ENCODE data around the gene TXK.

The TXK gene

DNA sequence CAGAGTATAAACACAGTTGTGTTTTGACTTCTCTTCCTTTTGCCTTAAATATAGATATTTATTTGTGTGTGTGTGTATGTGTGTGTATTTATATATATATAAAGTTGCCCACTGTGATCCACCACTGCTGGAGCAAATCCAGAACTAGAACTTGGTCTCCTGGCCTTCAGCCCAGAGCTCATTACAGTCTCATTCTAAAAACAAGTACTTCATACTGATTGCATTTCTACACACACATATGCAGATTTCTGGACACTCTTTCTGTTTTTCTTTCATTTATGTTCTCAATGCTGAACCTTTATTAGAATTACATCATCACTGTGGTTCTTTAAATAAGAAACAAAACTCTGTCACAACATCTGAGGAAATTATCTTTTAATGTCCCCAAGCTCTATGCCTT is 381 bp downstream of the TXK start:
- DNase-seq: no peak

DNA sequence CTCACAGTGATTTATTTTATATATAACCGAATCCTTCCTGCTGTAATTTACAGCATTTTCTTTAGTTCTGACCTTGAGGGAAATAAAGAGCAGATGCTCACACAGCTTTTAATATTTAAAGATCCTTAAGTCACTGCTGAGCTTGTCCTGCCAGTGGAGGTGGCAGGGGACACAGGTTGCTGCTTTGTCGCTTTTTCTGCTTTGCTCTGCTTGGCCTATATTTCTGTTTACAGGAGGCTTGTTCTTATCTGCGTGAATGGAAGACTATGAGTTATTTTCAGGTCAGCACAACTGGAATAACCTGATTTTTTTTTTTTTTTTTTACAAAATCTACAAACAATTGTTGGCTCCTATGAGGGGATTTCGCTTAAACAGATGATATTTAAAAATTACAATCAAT is 2.3 kb downstream of the TXK start:
- no peak for DNase-seq

DNA sequence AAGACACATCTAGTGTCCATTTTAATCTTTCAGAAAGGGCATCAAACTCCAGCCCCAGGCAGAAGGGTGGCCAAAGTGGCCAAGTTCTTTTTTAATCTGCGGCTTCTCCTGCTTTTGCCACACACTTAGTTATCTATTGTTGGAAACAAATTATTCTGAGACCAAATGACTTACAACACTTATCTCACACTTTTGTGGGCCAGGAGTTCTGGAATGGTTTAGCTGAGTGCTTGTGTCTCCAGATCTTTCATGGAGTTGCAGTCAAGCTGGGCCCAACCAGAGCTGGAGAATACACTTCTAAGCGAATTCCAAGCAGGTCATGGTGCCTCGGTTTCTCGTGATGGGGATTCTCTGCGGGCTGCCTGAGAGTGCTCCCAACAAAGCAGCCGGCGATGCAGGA is 4.0 kb downstream of the TXK start:
- no peak for DNase-seq

GRCh38 chr4:48129307-48130014 is 4.6 kb downstream of the TXK start:
- no peak for DNase-seq

- no peak for DNase-seq
Observed at GRCh38 chr4:48127682-48128404, 6.2 kb downstream of the TXK start.

DNA sequence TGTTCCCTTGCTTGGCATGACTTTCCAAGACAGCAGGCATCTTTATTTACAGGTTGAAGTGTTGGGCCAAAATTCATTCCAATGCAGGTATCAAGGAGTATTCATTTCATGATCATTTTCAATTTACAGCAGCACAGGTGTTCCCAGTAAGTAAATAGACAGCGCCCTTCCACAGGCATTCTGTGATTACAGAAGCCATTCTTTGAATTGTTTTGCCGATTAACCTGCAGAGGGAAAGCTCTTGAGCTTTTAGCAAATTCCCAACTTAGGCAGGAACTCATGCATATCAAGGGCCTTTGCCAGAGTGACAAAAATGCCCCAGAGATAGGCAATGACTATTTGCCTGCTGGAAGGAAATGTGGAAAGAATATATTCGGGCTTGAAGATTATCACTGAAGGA is 6.8 kb downstream of the TXK start:
- no peak for DNase-seq

GRCh38 chr4:48126621-48127020 is 7.4 kb downstream of the TXK start:
- DNase-seq: no peak

DNA sequence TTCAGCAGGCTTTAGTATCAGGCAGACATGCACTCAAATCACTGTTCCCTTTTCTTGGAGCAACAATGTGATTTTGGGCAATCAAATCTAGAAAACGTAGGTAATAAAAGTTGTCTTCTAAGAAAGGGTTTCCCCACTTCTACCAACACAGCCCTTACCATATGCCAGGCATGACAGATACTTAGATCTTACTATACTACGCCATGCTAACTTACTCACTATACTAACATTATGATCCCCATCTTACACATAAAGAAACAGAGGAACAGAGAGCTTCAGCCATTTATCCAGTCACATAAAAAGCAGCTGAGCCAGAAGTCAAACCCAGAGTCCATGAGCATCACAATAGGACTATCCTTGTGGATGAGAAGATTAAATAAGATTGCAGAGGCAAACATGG is 9.2 kb downstream of the TXK start:
- no peak for DNase-seq

- no peak for DNase-seq
Observed at GRCh38 chr4:48122756-48123155, 11.3 kb downstream of the TXK start.

GRCh38 chr4:48121180-48121579 is 12.9 kb downstream of the TXK start:
- no peak for DNase-seq

GRCh38 chr4:48120132-48120531 is 13.9 kb downstream of the TXK start:
- no peak for DNase-seq

- no peak for DNase-seq
Observed at GRCh38 chr4:48119646-48120045, 14.4 kb downstream of the TXK start.

DNA sequence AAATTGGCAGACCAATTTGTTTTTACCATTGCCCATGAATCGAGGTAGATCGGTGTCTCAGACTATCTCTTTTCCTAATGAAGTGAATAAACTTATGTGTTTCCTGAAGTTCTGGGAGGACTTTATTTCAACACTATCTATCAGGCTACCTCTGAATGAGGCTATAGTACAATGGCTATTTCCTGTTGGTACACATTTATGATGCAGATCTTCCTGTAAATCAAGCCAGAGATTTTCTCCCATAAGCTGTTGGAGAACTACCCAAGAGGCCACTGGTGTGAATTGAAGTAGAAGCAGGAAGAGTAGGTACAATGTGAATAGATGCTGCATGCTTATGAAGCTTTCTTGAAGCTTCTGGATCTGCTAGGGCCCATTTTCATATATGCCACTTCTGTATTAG is 16.0 kb downstream of the TXK start:
- no peak for DNase-seq

DNA sequence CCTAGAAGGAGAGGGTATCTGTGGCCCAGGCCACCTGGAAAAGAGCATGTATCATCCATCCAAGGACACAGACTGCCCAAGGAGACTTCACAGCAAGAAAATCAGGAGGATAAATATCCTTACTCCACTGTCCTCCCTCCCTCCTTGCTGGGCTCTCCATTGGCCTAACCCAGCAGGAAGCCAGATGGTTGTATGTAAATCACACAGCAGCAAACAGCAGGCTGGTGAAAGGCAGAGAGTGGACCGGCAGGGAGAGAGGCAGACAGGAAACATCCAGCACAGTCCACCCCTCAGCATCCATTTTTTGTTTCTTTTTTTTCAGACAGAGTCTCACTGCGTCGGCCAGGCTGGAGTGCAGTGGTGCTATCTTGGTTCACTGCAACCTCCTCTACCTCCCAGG is 17.5 kb downstream of the TXK start:
- DNase-seq: no peak

GRCh38 chr4:48114412-48114811 is 19.6 kb downstream of the TXK start:
- no peak for DNase-seq

DNA sequence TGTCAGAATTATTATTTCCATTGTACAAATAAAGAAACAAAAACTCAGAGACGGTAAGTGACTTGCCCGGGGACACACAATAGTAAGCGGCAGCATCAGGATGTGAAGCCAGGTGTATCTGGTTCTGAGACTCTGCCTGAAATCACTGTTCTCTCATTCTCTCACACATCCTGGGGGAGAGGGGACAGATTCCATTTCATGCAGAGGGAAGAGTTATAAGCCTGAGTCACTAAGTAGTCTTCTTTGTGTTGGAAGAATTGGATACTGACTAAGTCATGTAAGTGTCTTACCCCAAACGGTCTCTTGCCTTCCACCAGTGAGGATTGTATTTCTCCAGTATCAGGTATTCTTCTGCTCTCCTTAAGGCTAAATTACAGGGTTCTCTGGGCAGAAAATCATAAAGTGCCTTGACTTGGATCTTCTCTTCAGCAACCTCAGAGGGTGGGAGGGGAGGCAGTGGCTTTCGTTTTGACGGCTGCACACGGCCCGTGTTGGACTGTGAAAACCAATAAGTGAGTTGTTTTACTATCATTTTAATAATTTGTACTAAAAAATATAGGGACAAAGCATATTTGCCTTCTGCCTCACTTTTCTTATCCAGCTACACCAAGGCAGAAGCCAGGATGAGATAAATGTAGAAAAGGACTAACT is 21.9 kb downstream of the TXK start:
- no peak for DNase-seq

- DNase-seq: no peak
Observed at GRCh38 chr4:48110452-48110978, 23.5 kb downstream of the TXK start.

- no peak for DNase-seq
Observed at GRCh38 chr4:48109413-48110263, 24.4 kb downstream of the TXK start.

- no peak for DNase-seq
Observed at GRCh38 chr4:48108309-48109073, 25.6 kb downstream of the TXK start.

DNA sequence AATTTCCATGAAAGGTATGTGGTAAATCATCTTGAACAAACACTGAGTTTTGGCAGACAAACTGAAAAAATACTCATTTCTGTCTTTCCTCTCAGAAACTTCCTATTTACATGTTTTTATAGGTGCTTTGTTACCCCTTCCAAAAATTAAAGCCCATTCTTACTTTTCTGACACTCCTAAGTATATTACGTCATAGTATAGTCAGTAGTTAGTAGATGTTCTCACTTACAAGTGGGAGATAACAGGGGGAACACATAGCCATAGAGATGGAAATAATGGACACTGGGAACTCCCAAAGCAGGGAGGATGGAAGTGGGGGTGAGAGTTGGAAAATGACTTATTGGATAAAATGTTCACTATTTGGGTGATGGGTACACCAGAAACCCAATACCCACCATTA is 28.8 kb downstream of the TXK start:
- no peak for DNase-seq

DNA sequence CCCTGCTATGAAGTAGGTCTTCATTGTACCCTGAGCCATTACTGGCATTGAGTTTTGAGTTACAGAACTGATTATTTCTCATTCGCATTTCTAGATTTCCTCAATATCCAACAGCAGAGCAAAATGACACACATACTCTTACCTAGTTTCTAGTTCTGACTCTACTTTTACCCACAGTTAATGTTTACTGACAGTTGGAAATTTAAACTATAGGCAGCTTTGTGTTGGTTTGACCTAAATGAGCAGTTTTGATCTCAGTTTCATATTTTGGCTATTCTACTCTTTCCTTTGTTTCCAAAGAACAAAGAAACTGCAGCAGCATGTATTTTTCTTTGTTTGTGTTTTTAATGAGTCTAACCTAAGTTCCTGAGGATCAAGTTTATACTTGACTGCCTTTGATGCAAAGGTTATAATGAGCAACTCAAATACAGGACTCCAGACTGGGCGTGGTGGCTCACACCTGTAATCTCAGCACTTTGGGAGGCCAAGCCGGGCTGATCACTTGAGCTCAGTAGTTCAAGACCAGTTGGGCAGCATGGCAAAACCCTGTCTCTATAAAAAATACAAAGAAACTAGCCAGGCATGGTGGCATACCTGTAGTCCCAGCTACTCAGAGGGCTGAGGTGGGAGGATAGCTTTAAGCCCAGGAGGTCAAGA is 30.4 kb downstream of the TXK start:
- DNase-seq: no peak

GRCh38 chr4:48102303-48102702 is 31.7 kb downstream of the TXK start:
- DNase-seq: no peak
